Common myeloid progenitor, CD34-positive (primary cell): Measurements from ENCODE around the gene CYP2A7.
A peak's percentile ranks its signal among the peaks of the same experiment; 100 is the strongest.
"Not testable (repeated sequence)": the region's sequence is repeated elsewhere in the genome, so short reads cannot be mapped to it uniquely, and the experiment has no call there.

Source experiments
- CTCF ChIA-PET: fragments of 350-600 bp; sonication (Branson Sonifier 250); formaldehyde crosslinking; loops from one replicate; lab custom pipeline; 2021; ENCODE audit warnings: antibody characterized with exemption; lab: Charles Lee
- POLR2A ChIA-PET: fragments of 350-600 bp; sonication (Branson Sonifier 250); formaldehyde crosslinking; loops from one replicate; lab custom pipeline; 2021; ENCODE audit warnings: antibody characterized with exemption; lab: Charles Lee
- DNase-seq, 3 donors: peaks; one replicate each; pipeline versions ENCODE4 v3.0.0 to v3.0.0-alpha.2; 2013
- H3K27ac ChIP-seq, 2 experiments: 1 replicate in 1 of 2; 2 replicates in 1 of 2; pipeline ENCODE4 v1.7.0; 2013; ENCODE audit warnings: inconsistent platforms in 2 of 2, low read length in 2 of 2, mild to moderate bottlenecking in 2 of 2, low read depth in 1 of 2, moderate library complexity in 1 of 2; ENCODE audit not compliant: severe bottlenecking in 2 of 2, insufficient read depth in 1 of 2, poor library complexity in 1 of 2
- H3K27me3 ChIP-seq, 5 experiments: replicated peaks in 2 of 5; 1 replicate in 3 of 5; 2 replicates in 2 of 5; pipeline versions ENCODE4 v1.6.1 to v1.7.0; 2013; ENCODE audit warnings: low read length in 4 of 5, mild to moderate bottlenecking in 2 of 5, moderate library complexity in 2 of 5, inconsistent platforms in 1 of 5; ENCODE audit not compliant: insufficient read depth in 5 of 5, control insufficient read depth in 4 of 5
- H3K36me3 ChIP-seq, 4 experiments: 1 replicate in 2 of 4; 2 replicates in 2 of 4; pipeline versions ENCODE4 v1.6.1 to v1.7.0; 2013; ENCODE audit warnings: low read length in 3 of 4, control low read depth in 1 of 4, mild to moderate bottlenecking in 1 of 4; ENCODE audit not compliant: control insufficient read depth in 4 of 4, insufficient read depth in 4 of 4
- H3K4me1 ChIP-seq, 4 experiments: 1 replicate in 3 of 4; 2 replicates in 1 of 4; pipeline versions ENCODE4 v1.6.1 to v1.7.1; 2013; ENCODE audit warnings: low read length in 3 of 4, mild to moderate bottlenecking in 3 of 4, control low read depth in 1 of 4, inconsistent platforms in 1 of 4, moderate library complexity in 1 of 4; ENCODE audit not compliant: control insufficient read depth in 4 of 4, insufficient read depth in 4 of 4; ENCODE audit errors: control extremely low read depth in 1 of 4
- H3K4me3 ChIP-seq, 7 experiments: 1 replicate in 4 of 7; 2 replicates in 3 of 7; pipeline versions ENCODE4 v1.5.1 to v1.7.0; 2013; ENCODE audit warnings: mild to moderate bottlenecking in 7 of 7, low read length in 6 of 7, moderate library complexity in 6 of 7, inconsistent platforms in 2 of 7, low read depth in 2 of 7, control low read depth in 1 of 7; ENCODE audit not compliant: insufficient read depth in 4 of 7, control insufficient read depth in 1 of 7; ENCODE audit errors: extremely low read depth in 1 of 7
- H3K9me3 ChIP-seq, 5 experiments: 1 replicate in 4 of 5; 2 replicates in 1 of 5; pipeline versions ENCODE4 v1.6.1 to v1.7.1; 2013; ENCODE audit warnings: low read length in 4 of 5, mild to moderate bottlenecking in 2 of 5, inconsistent platforms in 1 of 5, low read depth in 1 of 5, moderate library complexity in 1 of 5; ENCODE audit not compliant: control insufficient read depth in 4 of 5, insufficient read depth in 2 of 5; ENCODE audit errors: control extremely low read depth in 1 of 5
- WGBS: methylation state at CpG from one replicate; pipeline ENCODE4 v1.1.5; 2013; ENCODE audit not compliant: insufficient coverage; 5-methylcytosine and 5-hydroxymethylcytosine counted together

CYP2A7 gene

GRCh38 chr19:40896843-40897789, 15.1 kb upstream of the CYP2A7 start:
- POLR2A ChIA-PET, H3K36me3 ChIP-seq, H3K27me3 ChIP-seq, H3K4me3 ChIP-seq, DNase-seq, H3K9me3 ChIP-seq, H3K4me1 ChIP-seq: not testable (repeated sequence)
- H3K27ac ChIP-seq = peak overlapping the region in 1 of 2 experiments; percentile 43
- WGBS = 100% methylated on average over 5 of the region's 13 CpGs
- CTCF ChIA-PET = interaction anchor here (0.7 kb wide), 1 partner anchor 136 kb away, joined by 3 read pairs; no protein-coding TSS in a partner anchor

DNA sequence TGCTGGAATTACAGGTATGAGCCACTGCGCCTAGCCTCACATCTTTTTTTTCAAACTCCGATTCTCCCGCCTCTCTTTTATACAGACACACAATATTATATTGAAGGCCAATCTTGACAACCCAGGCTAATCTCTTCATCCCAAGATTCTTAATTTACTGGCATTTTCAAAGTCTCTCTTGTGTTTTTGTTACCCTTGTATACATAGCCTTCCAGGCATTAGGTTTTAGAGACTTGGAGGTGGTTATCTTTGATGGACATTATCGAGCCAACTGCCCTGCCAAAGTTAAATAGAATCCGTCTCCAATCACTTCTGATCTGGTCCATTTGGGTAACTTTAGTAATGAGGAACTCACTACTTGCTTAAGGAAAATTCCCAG, 14.4 kb upstream of the CYP2A7 start:
- peaks cover 0 to 5% (median 1%) of the 10 kb centered on the region in 4 experiments for H3K4me1 ChIP-seq
- H3K4me3 ChIP-seq = no peak overlapping the region
- H3K27ac ChIP-seq = peak overlapping the region in 1 of 2 experiments; percentile 43
- peaks cover 0 to 4% (median 0%) of the 10 kb centered on the region in 5 experiments for H3K27me3 ChIP-seq
- WGBS = 95% methylated on average over 4 of the region's 5 CpGs
- ChIA-PET POLR2A (no interaction called here), CTCF (interaction anchor here (0.7 kb wide), 1 partner anchor 137 kb away, joined by 3 read pairs; no protein-coding TSS in a partner anchor)
- H3K9me3 ChIP-seq = no peaks in the 10 kb centered on the region
- DNase-seq = no peak
- no peaks in the 10 kb centered on the region for H3K36me3 ChIP-seq

GRCh38 chr19:40893112-40893511, 11.1 kb upstream of the CYP2A7 start:
- Histone ChIP-seq H3K4me3 (no peak overlapping the region), H3K9me3 (no peaks in the 10 kb centered on the region), H3K27ac (no peak overlapping the region), H3K36me3 (no peaks in the 10 kb centered on the region), H3K27me3 (peaks cover 0 to 12% (median 5%) of the 10 kb centered on the region in 5 experiments), H3K4me1 (no peaks in the 10 kb centered on the region)
- ChIA-PET CTCF (no interaction called here), POLR2A (no interaction called here)
- DNase-seq = no peak

DNA sequence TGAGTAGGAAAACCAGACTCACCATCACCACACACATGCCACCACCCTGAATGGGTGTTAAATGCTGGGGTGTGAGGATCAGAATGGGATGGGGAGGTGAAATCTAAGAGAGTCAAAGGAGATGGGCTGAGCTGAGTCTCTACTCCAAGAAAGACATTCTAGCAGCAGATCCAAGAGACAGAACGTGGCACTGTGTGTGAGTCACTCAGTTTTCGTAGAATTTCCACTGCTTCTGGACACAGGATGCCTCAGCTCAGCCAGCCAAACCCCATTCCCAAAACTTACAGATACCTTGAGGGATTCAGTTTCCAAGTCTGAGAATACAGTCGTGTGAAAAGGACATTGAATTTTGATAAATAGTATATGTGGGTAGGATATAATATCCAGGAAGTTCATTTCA, 7.3 kb upstream of the CYP2A7 start:
- ChIA-PET CTCF (no interaction called here), POLR2A (no interaction called here)
- no peak for DNase-seq
- Histone ChIP-seq H3K4me3 (no peak overlapping the region), H3K36me3 (no peaks in the 10 kb centered on the region), H3K27ac (no peak overlapping the region), H3K27me3 (peaks cover 0 to 12% (median 4%) of the 10 kb centered on the region in 5 experiments), H3K4me1 (no peaks in the 10 kb centered on the region), H3K9me3 (no peaks in the 10 kb centered on the region)
- WGBS = 100% methylated on average over 1 of the region's 3 CpGs

- Histone ChIP-seq H3K9me3 (no peaks in the 10 kb centered on the region), H3K27me3 (peaks cover 0 to 12% (median 4%) of the 10 kb centered on the region in 5 experiments), H3K4me1 (no peaks in the 10 kb centered on the region), H3K36me3 (no peaks in the 10 kb centered on the region), H3K4me3 (no peak overlapping the region), H3K27ac (no peak overlapping the region)
- CTCF ChIA-PET = no interaction called here
- DNase-seq = no peak
- POLR2A ChIA-PET = no interaction called here
- 93% methylated on average over 4 of the region's 4 CpGs for whole genome bisulfite sequencing
Observed at GRCh38 chr19:40888191-40888590, 6.2 kb upstream of the CYP2A7 start.

- H3K4me3 ChIP-seq, H3K36me3 ChIP-seq, H3K27ac ChIP-seq, H3K9me3 ChIP-seq, CTCF ChIA-PET, H3K4me1 ChIP-seq, POLR2A ChIA-PET, DNase-seq: not testable (repeated sequence)
- WGBS = no CpG with 5 or more reads among the region's 1 CpG
- peaks cover 0 to 36% (median 5%) of the 10 kb centered on the region in 5 experiments for H3K27me3 ChIP-seq
Observed at GRCh38 chr19:40884187-40884931, 2.3 kb upstream of the CYP2A7 start.
